MM.1S (cell line): ENCODE measurements around the gene SLCO4A1.

Source experiments
- EZH2 ChIP-seq: fragments of 300-600 bp; sonication (generic); optimal IDR thresholded peaks from 2 replicates; pipeline ENCODE3; 2017; ENCODE audit warnings: low read depth, mild to moderate bottlenecking, antibody characterized with exemption, low read length, mixed read lengths
- TF ChIP-seq, protein P1 (sequence below): fragments of 300-600 bp; sonication (generic); IDR thresholded peaks from 2 replicates; pipeline ENCODE4 v1.5.1; 2016; ENCODE audit warnings: antibody characterized with exemption, low read length, mixed read lengths

DNA sequence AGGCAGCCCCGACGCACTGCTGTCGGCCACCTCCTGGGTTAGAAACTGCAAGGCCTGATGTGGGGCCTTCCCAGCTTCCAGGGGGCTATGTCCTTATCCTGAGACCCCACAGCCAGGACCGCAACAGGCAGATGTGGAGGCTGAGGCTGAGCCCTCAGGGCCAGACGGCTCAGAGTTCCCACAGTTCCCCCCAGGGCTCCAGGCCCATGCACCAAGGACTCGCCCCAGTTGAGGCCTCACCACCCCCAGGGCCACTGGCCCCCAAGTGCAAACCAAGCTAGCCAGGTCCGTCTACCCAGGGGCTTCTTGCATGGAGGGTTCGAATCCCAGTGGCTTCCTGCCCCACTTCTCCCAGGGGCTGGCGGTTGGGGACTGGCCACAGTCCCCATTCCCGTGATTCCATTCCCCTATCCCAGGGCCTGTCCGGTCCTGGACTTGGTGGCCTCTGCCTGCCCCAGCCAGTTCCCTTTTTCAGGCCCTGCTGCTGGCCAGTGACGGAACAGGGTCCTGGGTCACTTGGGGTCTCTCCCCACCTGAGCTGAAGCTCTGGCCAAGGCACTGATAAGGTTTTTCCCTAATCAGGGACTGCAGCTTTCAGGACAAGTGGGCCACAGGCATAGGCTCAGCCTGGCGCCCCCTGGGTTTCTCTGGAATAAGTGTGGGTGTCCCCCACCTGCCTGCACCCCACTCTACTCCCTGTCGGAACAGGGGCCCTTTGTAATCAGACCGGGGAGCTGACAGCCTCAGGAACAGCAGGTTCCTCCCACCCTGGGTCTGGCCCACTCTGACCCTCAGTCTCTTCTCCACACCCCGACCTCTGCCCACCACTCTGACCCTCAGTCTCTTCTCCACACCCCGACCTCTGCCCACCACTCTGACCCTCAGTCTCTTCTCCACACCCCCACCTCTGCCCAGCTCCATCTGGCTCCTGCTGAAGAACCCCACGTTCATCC, 22.0 kb downstream of the SLCO4A1 start:
- TF ChIP-seq, protein P1, sequence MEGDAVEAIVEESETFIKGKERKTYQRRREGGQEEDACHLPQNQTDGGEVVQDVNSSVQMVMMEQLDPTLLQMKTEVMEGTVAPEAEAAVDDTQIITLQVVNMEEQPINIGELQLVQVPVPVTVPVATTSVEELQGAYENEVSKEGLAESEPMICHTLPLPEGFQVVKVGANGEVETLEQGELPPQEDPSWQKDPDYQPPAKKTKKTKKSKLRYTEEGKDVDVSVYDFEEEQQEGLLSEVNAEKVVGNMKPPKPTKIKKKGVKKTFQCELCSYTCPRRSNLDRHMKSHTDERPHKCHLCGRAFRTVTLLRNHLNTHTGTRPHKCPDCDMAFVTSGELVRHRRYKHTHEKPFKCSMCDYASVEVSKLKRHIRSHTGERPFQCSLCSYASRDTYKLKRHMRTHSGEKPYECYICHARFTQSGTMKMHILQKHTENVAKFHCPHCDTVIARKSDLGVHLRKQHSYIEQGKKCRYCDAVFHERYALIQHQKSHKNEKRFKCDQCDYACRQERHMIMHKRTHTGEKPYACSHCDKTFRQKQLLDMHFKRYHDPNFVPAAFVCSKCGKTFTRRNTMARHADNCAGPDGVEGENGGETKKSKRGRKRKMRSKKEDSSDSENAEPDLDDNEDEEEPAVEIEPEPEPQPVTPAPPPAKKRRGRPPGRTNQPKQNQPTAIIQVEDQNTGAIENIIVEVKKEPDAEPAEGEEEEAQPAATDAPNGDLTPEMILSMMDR = no peak
- TF ChIP-seq EZH2 = no peak
